Left ventricle myocardium superior (tissue), 1 donor: ENCODE results near the gene RFC4. TPM values are rescaled to one million over a fixed set of nuclear protein-coding genes. Genes with fewer than 3 reads are reported as not detected.
A peak's percentile ranks its signal among the peaks of the same experiment; 100 is the strongest.
"Not testable (repeated sequence)": the region's sequence is repeated elsewhere in the genome, so short reads cannot be mapped to it uniquely, and the experiment has no call there.

Experiments
- ATAC-seq: fragments of 200-7000 bp; cut with Tn5 transposase; one replicate; pipeline ENCODE4 v1.9.1; 2020; ENCODE audit warnings: mild to moderate bottlenecking, moderate library complexity
- DNase-seq: peaks from one replicate; pipeline ENCODE4 v3.0.0-alpha.2; 2020
- intact Hi-C: fragments of 100-400 bp; cut with micrococcal nuclease; formaldehyde crosslinking; loops from one replicate; pipeline ENCODE4 v1.11.0; 2022
- long read RNA-seq: library from polyadenylated mRNA; unstranded; transcript quantifications from one replicate; pipeline ENCODE4 v2.0.0, GENCODE V29; 2021
- total RNA-seq: library from RNA; stranded (reverse); fragmentation: NEBNext Ultra II Directional; extraction: Animal tissue kit (Norgen Biotek cat#: 25700); gene quantifications from one replicate; pipeline ENCODE4 v1.2.1, GENCODE V29; 2021
- donor health status: DM: no; HTN: yes; CAD: no; lungs with severe emphysema.

Gene RFC4, protein sequence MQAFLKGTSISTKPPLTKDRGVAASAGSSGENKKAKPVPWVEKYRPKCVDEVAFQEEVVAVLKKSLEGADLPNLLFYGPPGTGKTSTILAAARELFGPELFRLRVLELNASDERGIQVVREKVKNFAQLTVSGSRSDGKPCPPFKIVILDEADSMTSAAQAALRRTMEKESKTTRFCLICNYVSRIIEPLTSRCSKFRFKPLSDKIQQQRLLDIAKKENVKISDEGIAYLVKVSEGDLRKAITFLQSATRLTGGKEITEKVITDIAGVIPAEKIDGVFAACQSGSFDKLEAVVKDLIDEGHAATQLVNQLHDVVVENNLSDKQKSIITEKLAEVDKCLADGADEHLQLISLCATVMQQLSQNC
- 9.7 TPM for total RNA-seq
- long read RNA-seq, transcript RFC4-201 (11 exons, 1,384 nt), result major isoform, 9 of 12 reads
- long read RNA-seq, partial matches to known transcripts, result 0 of 12 reads
- long read RNA-seq, other reads (novel, unspliced or antisense), result 2 of 12 reads

DNA sequence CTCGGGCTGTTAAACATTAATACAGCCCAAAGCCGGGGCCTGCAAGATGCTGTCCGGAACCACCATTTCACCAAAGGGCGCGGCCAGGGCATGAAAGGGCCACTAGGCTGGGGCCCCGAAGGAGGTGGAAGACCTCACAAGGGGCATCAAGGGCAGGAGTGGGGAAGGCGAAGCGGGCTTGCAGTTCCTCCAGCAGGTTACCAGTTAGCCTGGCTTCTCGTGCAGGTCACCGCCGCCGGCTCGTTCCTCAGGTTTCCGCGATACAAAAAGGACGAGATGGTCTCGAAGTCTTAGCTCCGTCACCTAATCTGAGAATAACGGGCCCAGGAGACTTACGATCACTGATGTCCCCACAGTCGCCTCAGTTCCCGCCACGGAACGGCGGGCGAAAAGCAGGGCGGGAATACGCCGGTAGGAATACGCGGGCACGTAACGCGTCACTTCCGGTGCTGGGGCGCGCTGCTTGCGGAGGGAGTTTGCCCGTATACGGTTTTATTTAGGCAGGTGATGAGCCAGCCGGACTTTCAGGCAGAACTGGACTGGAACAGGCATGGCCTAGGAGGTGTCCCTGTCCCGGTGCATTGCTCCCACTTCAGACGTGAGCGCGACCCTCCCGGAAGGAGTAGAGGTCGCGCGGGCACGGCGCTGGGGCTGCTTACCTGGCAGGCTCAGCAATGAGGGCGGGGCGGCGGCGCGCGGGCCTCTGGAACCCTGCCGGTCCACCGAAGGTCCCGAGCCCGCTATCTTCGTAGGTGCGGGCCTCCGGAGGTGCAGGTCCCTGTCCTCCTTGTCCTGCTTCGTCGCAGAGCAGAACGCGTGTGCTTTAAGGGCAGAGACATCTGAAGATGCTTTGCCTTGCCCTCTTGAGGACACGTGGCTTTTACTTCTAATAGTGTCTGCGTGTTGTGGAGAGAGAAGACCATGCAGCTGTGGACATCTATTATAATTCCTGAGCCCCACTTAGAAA lies at the start of gene RFC4:
RFC4 (minus strand) TSS at position 394 of the 967 bp plus-strand sequence. CDS start 1,769 bp downstream, outside the sequence.
- ATAC-seq (peak; percentile 98), DNase-seq (peak; percentile 93)
- intact Hi-C loops, result no loop called here

DNA sequence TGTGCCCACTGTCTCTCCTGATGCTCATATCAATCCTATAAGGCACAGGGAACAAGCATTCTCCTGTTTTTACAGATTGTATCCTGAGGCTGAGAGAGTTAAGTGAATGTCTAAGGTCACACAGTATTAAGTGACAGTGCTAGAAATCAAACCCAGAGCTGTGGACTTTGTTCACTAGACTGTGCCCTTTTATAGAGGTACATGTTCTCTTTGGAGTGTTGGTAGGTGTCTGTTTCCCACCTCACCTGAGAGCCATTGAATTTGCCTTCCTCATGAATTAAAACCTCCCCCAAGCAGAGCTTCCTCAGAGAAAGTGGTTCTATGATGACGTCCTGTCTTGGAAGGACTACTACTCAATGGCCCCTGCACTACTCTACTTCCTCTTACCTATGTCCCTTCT lies 48.7 kb upstream of the RFC4 start:
- DNase-seq (no peak), ATAC-seq (no peak)
- intact Hi-C loops, result loop anchor here (10.0 kb wide), 1 partner anchor 70 kb away; no protein-coding TSS in a partner anchor

DNA sequence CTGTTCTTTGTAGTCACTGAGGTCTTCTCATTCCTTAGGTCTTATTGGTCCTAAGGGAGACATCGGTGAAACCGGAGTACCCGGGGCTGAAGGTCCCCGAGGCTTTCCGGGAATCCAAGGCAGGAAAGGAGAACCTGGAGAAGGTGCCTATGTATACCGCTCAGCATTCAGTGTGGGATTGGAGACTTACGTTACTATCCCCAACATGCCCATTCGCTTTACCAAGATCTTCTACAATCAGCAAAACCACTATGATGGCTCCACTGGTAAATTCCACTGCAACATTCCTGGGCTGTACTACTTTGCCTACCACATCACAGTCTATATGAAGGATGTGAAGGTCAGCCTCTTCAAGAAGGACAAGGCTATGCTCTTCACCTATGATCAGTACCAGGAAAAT lies 47.9 kb upstream of the RFC4 start:
- no peak for DNase-seq
- intact Hi-C loops, result loop anchor here (10.0 kb wide), 1 partner anchor 71 kb away; no protein-coding TSS in a partner anchor
- no peak for ATAC-seq

DNA sequence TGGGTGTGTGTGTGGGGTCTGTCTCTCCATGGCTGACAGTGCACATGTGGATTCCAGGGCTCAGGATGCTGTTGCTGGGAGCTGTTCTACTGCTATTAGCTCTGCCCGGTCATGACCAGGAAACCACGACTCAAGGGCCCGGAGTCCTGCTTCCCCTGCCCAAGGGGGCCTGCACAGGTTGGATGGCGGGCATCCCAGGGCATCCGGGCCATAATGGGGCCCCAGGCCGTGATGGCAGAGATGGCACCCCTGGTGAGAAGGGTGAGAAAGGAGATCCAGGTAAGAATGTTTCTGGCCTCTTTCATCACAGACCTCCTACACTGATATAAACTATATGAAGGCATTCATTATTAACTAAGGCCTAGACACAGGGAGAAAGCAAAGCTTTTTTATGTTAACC lies 46.7 kb upstream of the RFC4 start:
- intact Hi-C loops, result loop anchor here (10.0 kb wide), 1 partner anchor 72 kb away; no protein-coding TSS in a partner anchor
- DNase-seq (no peak), ATAC-seq (no peak)

DNA sequence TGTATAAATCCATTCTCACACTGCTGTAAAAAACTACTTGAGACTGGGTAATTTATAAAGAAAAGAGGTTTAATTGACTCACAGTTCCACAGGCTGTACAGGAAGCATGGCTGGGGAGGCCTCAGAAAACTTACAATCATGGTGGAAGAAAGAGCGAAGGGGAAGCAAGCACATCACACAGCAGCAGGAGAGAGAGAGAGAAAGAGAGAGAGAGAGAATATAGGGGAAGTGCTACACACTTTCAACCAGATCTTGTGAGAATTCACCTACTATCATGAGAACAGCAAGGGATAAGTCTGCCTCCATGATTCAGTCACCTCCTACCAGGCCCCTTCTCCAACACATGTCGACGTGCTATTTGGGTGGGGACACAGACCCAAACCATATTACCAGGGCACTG lies 45.6 kb upstream of the RFC4 start:
- not testable (repeated sequence) for DNase-seq, ATAC-seq
- intact Hi-C loops, result loop anchor here (10.0 kb wide), 1 partner anchor 73 kb away; no protein-coding TSS in a partner anchor

DNA sequence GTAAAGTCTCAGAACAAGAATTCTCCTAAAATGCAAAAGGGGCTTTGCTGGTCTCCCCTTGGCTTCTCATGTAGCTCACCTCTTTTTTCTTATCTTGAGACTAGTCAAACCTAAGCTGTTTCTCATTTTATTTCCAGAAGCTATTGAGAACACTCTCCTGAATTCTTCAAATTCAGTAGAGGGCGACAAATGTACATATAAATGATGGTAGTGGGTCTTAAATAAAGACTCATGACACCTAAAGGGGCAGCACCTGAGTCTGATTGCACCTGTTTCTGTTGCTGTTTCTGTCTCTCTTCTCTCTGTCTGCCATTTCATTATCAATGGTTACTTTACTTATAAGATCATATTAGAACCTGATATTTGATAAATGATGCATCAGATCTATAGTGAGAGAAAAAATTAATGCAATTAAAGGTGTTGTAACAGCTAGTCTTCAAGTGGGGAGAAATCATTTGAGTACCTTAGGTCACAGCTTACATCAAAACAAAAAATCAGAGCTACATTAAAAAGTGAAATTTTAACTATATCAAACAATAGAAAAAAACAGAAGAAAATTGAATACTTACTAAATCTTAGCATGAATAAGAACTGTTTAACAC lies 43.2 kb upstream of the RFC4 start:
- DNase-seq (no peak), ATAC-seq (peak; percentile 67)
- intact Hi-C loops, result loop anchor here (5.0 kb wide), 1 partner anchor 318 kb away; no protein-coding TSS in a partner anchor

DNA sequence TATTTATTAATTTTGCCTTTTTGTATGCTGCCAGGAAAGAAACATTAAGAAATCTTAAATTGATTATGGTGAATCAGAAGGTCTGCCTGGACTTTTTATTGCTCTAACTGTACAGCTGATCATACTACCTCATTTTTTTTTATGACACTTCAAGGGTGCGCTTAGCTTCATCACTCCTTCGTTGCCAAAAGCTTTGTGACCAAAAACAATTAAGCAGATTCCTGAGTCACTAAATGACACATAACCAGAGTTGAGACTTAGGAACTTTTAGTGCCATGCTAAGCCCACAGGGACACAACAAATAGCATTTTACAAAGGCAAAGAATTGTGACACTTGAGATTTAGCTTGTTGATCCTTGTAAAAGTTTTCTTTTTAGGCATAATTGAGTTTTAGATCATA lies 41.2 kb upstream of the RFC4 start:
- ATAC-seq (no peak), DNase-seq (no peak)
- intact Hi-C loops, result loop anchor here (5.0 kb wide), 1 partner anchor 320 kb away; no protein-coding TSS in a partner anchor

DNA sequence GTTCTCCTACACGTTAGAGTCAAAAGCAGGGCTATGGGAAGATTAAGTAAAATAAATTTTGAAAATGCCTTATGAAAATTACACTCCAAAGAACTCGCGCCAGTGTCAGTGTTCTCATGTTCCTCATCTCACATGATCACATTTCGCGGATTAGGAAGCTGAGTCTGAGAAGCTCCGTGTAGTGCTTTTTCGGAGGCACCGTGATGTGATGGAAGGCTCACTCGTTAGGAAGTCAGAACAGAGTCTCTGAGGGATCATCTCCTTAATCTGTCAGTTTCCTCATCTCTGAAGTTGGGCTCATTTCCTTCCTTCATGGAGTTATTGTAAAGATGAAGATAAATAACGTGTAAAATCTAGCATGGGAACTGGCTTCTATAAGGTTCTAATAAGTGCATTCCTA lies 39.5 kb upstream of the RFC4 start:
- intact Hi-C loops, result loop anchor here (5.0 kb wide), 1 partner anchor 322 kb away; no protein-coding TSS in a partner anchor
- ATAC-seq, result no peak
- DNase-seq, result no peak

DNA sequence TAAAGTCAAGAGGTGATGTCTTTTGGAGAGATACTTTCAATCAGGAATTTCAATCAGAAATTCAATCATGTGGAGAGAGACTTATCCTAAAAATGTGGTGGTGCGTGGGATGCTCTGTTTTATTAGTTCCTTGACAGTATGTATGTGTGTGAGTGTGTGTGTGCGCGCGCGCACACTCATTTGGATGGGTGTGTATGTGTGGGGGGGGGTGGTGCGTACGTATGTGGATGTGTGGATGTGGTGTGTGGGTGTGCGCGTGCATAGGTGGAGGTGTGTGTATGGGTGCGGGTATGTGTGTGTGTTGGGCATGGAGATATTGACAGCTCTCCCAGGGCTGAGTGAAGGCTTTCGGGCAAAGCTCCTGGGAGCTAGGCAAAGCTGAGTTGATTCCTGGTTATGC lies 38.6 kb upstream of the RFC4 start:
- DNase-seq (no peak), ATAC-seq (no peak)
- intact Hi-C loops, result loop anchor here (5.0 kb wide), 1 partner anchor 322 kb away; no protein-coding TSS in a partner anchor

DNA sequence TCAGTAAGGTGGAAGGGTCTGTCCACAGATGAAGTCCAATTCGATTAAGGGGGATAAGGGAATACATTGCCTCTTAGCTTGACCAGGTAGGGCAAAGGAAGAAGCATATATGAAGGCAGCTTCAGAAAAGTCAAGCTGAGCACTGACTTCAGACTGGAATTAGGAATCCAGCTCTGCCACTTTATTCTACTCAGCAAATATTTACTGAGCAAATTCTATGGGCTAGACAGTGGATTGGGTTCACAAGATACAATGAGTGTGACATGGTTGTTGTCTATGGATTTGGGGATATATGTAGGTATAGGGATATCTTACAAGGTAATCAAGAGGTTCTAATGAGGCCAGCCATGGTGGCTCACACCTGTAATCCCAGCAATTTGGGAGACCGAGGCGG lies 36.8 kb upstream of the RFC4 start:
- intact Hi-C loops, result no loop called here
- ATAC-seq (no peak), DNase-seq (no peak)

DNA sequence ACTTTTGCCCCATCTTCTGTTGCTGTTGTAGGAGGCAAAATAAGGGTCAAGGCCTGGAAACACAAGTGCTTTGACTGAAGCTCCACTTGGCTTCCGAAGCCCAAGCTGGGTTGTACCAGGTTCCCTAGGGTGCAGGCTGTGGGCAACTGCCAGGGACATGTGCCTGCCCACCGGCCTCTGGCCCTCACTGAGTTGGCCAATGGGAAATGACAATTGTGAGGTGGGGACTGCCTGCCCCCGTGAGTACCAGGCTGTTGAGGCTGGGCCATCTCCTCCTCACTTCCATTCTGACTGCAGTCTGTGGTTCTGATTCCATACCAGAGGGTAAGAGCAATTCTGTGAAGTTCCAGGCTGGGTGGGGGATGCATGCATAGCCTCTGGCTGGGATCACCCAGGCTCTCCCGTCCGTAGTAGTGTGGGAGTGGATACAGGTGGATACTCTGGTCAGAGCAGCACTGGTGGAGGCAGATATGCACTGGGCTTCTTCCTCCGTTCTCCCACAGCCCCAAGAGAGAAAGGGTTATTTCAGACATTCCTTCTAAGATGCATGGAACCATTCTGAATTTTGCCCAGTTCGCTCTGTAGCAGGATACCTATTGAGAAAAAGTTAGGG lies 36.2 kb upstream of the RFC4 start, which contains the start of gene ADIPOQ:
ADIPOQ (plus strand) TSS at position 285 of the 613 bp plus-strand sequence. CDS start 10,349 bp downstream, outside the sequence.
- ATAC-seq (no peak), DNase-seq (no peak)
- intact Hi-C loops, result no loop called here

DNA sequence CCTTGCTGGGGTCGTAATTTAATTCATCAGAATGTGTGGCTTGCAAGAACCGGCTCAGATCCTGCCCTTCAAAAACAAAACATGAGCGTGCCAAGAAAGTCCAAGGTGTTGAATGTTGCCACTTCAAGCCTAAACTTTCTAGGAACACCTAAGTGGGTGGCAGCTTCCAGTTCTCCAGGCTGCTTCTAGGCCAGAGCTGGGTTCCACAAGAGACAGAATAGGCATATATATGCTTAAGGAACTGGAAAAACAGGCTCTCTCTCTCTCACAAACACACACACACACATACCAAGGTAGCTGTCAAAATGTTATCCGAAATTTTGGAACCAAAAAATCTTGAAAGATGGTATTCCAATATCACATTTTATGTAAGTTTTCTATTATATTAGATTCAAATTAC lies 35.3 kb upstream of the RFC4 start:
- DNase-seq (no peak), ATAC-seq (no peak)
- intact Hi-C loops, result no loop called here

DNA sequence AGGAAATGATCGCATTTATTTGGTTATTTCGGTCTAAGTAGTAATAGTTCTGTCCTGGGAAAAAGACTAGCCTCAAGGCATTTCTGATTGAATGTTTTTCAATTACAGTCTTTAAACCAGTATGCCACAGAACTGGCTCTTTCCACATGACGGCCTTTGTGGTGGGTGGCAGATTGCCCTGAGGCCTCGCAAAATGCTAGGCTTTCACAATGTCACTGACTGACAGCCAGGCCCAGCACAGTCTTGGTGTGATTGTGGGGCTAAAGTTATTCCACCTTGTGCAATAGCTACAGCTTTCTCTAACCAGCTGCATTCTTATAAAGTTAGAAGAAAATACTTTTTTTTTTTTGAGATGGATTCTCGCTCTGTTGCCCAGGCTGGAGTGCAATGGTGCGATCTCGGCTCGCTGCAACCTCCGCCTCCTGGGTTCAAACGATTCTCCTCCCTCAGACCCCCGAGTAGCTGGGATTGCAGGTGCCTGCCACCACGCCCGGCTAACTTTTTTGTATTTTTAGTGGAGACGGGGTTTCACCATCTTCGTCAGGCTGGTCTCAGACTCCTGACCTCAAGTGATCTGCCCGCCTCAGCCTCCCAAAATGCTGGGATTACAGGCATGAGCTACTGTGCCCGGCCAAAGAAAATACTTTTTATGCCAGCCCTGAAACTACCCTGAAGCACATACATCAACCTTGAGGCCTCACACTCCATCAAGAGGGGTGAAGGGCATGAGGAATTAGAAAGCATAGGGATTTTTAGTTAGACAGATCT lies 33.8 kb upstream of the RFC4 start:
- DNase-seq (no peak), ATAC-seq (no peak)
- intact Hi-C loops, result no loop called here

DNA sequence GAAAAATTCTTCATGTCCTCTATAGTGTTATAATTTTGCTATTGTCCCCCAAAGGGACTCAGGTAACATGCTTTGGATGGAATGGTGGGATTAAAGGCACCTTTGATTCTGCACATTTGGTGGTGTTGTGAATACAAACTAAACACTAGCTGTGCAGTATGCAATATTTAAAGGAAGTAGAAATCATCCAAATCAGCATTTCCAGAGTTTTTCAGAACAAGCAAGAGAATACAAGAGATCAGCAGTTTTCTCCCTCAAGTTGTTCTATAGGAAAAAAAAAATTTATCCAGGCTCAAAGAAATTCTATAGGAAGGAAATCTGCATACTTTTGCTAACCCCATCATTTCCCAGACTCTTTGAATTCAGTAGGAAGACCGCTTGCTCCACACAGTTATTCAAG lies 26.0 kb upstream of the RFC4 start:
- no peak for DNase-seq
- ATAC-seq, result no peak
- intact Hi-C loops, result no loop called here

DNA sequence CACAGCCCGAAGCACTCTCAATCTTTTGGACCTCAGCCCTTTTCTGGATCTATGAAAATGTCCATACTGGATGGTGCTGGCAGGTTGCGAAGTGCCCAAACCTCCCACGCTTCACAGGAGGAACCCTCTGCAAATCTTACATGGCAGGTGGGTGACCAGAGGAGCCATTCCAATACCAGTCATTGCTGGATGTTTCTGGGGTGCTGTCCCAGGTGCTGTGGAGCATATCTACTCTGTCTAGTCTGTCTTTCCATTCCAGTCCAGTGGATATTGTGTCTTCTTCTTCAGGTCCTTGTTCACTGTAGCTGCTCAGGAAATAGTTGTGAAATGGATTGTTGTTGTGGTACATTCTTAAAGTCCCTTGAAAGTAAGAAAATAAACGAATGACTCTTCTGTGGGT lies 25.5 kb upstream of the RFC4 start:
- ATAC-seq, result no peak
- intact Hi-C loops, result no loop called here
- no peak for DNase-seq

DNA sequence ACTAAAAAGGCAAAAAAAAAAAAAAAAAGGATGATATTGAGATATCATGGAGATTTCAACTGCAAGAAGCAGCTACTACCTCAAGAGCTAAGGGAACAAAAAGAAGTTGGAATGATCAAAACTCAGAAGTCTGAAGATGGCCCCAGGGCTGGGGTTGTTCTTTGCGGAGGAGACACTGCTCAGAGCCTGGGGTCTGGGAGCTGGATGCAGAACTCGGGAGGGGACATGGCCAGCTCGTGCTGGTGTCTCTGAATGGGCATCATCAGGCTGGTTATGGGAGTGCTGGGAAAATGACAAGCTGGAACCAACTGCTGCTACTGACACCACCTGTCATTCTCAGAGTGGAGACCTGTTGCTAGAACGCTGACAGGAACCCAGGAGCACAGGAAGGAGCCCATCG lies 22.1 kb upstream of the RFC4 start:
- DNase-seq (no peak), ATAC-seq (no peak)
- intact Hi-C loops, result loop anchor here (10.0 kb wide), 1 partner anchor 214 kb away; the partner anchor contains the start of gene AHSG

DNA sequence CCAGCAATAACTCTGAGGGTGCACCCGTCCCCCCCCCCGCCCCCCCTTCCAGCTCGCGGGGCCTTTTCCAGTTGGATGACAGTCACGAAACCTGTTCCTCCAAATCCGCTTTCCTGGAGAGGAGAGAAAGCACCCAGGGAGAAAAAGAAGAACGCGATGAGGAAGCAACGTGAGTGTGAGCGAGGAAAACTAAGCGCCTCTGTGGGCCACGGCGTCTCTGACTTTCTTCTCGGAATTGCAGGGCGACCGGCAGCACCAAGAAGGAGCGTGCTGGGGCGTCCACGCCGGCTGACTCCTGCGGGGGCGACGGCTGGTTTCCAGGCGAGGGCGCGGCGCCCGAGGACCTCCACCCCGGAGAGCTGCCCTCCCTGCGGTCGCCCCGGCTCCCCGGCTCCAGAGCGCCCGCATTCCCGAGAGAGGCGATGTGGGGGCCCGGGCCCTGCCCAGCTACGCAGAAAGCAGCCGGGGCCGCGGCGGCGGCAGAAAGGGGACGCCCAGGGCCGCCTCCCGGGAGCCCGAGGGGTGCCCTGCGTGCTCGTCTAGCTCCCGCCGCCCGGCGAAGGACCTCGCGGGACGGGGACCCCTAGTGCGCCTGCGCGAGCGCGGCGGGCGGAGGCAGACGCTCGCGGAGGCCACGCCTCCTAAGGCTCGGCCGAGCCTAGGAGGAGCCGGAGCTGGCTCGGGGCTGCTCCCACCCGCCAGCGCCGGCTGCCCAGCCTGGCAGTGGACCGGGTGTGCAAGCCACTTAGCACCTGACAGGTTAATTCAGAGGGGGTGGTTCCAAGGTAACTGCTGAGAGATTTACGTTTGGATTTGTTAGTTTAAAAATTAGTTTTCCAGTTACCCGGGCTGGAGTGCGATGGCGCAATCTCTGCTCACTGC lies 20.9 kb upstream of the RFC4 start:
- ATAC-seq, result peak; percentile 98
- peak; percentile 91 for DNase-seq
- intact Hi-C loops, result loop anchor here (10.0 kb wide), 1 partner anchor 212 kb away; the partner anchor contains the start of gene AHSG
